MG63 (cell line): Measurements from ENCODE around the gene FAM53B. TPM values are rescaled to one million over a fixed set of nuclear protein-coding genes. Genes with fewer than 3 reads are reported as not detected.

ENCODE experiments used
- DNase-seq: peaks from one replicate; pipeline ENCODE4 v3.0.0-alpha.2; 2020
- H3K27me3 ChIP-seq: fragments of 250-450 bp; sonication (Bioruptor Pico); 2 replicates; pipeline ENCODE4 v1.5.1; 2020; ENCODE audit warnings: mild to moderate bottlenecking, moderate library complexity
- H3K36me3 ChIP-seq: fragments of 250-450 bp; sonication (Bioruptor Pico); 2 replicates; pipeline ENCODE4 v1.5.1; 2020; ENCODE audit warnings: mild to moderate bottlenecking, moderate library complexity
- H3K4me3 ChIP-seq: fragments of 250-450 bp; sonication (Bioruptor Pico); 2 replicates; pipeline ENCODE4 v1.5.1; 2020; ENCODE audit warnings: mild to moderate bottlenecking, moderate library complexity
- H3K9me3 ChIP-seq: fragments of 250-450 bp; sonication (Bioruptor Pico); 2 replicates; pipeline ENCODE4 v1.5.1; 2020; ENCODE audit warnings: mild to moderate bottlenecking, moderate library complexity
- total RNA-seq: library from RNA; depleted of rRNA; stranded (reverse); fragments of >200 nt; shearing (Covaris generic); gene quantifications from 2 replicates; pipeline ENCODE4 v1.2.3, GENCODE V29; 2014; ENCODE audit warnings: low replicate concordance

The FAM53B gene
- total RNA-seq, 1 experiment from 2014 or later: 14.4 TPM

- no peak for DNase-seq
- no peaks in the 10 kb centered on the region; the same call in 1 of the 2 replicates for H3K36me3 ChIP-seq
- no peaks in the 10 kb centered on the region for H3K9me3 ChIP-seq
- no peak overlapping the region for H3K4me3 ChIP-seq
- H3K27me3 ChIP-seq: no peaks in the 10 kb centered on the region
Measured at GRCh38 chr10:124721330-124722045, 22.7 kb downstream of the FAM53B start.

GRCh38 chr10:124719213-124719851 is 24.8 kb downstream of the FAM53B start:
- no peaks in the 10 kb centered on the region for H3K9me3 ChIP-seq
- H3K4me3 ChIP-seq: no peak overlapping the region
- no peaks in the 10 kb centered on the region for H3K27me3 ChIP-seq
- DNase-seq: peak; percentile 23
- no peaks in the 10 kb centered on the region; the same call in 1 of the 2 replicates for H3K36me3 ChIP-seq

DNA sequence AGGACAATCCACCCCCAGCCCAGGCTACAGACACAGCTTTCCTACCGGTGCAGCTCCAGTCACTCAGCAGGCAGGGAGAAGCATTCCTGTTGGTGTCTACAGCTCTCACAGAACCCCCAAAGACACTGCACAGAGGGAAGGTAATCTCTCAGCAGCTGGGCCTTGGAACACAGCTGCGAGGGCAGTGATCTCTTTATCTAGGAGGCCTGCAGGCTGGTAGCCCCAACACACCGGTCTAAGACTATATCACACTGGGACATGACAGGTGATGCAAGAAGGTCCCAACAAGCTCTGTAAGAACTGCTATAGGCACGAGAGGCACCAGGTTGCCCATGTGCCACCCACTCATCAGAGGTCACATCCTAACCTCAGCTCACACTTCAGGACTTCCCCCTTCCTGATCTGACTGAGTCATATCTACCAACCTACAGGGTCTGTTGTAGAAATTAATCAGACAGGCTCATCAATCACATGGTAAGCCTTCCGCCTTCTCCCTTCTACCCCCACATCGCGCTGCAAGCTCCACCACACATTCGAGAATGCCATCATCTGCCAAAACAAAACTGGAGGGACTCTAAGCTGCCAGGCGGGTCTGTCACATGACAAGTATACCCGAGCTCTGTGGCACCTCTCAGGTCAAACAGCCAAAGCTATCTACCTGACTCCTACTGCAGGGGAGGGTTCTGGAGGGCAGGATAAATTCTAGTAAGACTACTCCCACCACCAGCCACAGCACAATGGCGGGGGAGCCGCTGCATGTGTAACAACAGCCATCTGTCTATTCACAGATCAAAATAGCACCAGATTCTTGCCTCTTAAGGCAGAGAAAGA is 26.1 kb downstream of the FAM53B start:
- Histone ChIP-seq H3K36me3 (no peaks in the 10 kb centered on the region), H3K4me3 (no peak overlapping the region), H3K9me3 (no peaks in the 10 kb centered on the region), H3K27me3 (no peaks in the 10 kb centered on the region)
- DNase-seq: no peak

DNA sequence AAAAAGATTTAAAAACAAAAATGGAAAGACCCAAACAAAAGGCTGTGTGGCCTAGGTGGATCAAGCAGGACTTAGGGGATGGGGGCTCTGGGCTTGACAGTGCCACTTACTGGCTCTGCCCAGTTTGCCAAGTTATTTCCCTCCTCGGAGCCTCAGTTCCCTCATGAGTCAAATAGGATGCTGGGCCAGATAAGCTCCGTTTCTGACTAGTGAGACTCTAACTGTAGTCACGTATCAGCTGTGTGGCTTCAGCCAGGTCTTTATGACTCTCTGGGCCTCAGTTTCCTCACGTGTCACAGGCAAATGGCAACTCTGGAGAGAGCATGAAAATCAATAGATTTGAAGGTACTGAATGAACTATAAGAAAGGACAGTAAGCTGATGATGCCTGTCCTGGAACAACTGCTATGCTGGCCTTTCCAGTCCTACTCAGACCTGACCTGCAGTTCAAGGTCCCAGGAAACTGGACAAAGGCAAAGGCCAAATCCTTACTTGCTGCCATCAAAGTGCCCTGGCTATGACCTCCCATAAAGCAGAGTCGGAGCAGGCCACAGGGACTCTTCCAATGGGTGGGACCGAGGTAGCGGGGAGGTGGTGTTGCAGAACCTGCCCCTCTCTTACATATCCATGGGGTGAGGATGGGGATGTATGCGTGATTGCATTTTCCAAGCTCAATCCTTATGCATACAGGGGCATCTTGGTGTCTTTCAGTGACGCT is 27.0 kb downstream of the FAM53B start:
- no peaks in the 10 kb centered on the region for H3K27me3 ChIP-seq
- H3K4me3 ChIP-seq: no peak overlapping the region
- no peak for DNase-seq
- no peaks in the 10 kb centered on the region for H3K9me3 ChIP-seq
- H3K36me3 ChIP-seq: no peaks in the 10 kb centered on the region

DNA sequence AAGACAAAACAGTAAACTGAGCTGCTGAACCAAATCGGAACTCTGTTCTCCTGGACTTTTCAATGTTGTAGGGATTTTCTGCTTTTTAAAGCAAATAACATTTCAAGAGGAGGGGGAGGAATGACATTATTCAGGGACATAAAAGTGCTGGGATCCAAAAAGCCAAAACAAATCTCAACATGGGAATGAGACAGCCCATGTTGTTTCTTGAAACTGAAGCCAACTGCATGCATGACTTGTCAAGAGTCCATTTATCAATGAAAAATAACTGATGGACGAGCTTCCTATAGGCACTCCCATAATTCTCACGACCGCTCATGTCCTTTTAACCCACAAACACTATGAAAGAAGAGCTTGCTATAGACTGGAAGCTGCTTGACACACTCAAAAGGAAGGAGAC is 27.8 kb downstream of the FAM53B start:
- Histone ChIP-seq H3K4me3 (no peak overlapping the region), H3K36me3 (no peaks in the 10 kb centered on the region), H3K27me3 (no peaks in the 10 kb centered on the region), H3K9me3 (no peaks in the 10 kb centered on the region)
- no peak for DNase-seq

DNA sequence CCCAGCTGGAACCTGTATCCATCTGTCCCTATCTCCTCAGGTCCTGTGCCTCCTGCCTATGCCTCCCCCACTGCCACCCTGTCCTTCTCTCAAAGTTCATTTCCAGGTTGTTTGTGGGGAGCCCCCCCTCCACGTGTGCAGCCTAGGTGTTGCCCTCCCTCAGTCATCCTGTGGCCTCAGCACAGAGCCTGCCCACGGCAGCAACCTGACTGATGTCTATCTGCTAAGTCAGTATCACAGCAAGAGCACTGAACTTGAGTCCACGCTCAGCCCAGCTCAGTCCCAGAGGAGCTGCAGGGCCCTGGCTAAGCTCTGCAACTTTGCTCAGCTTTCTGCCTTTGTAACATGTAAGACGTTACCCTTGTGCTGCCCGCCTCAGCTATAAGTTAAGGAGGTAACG is 28.7 kb downstream of the FAM53B start:
- Histone ChIP-seq H3K36me3 (no peaks in the 10 kb centered on the region), H3K27me3 (no peaks in the 10 kb centered on the region), H3K4me3 (no peak overlapping the region), H3K9me3 (no peaks in the 10 kb centered on the region)
- no peak for DNase-seq

DNA sequence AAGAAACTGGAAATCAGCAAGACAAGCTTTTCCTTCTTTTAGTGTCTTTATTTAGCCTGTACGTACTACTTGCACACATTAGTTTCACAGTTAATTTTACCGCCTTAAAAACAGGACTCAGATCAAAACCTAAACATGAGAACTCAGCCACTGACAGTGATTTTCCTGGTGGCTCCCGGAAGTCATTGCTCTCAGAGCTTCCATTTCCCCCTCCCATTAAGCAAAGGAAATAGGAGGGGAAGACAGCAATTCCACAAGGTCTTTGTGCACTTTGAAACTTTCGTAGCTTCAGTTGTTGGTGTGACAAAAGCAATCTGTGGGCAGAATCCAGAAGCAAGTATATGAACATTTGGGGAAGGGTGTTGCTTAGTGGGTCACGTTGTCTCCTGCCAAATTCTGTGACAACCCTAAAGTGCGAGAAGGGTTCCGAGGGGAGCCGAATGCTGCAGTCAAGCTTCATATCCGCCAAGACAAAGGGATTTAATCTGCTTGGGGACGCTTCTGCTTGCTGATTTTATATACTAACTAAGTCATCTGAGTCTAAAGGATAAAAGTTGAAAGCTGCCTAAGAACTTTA is 30.4 kb downstream of the FAM53B start:
- Histone ChIP-seq H3K27me3 (no peaks in the 10 kb centered on the region), H3K4me3 (no peak overlapping the region), H3K9me3 (no peaks in the 10 kb centered on the region), H3K36me3 (no peaks in the 10 kb centered on the region)
- no peak for DNase-seq

DNA sequence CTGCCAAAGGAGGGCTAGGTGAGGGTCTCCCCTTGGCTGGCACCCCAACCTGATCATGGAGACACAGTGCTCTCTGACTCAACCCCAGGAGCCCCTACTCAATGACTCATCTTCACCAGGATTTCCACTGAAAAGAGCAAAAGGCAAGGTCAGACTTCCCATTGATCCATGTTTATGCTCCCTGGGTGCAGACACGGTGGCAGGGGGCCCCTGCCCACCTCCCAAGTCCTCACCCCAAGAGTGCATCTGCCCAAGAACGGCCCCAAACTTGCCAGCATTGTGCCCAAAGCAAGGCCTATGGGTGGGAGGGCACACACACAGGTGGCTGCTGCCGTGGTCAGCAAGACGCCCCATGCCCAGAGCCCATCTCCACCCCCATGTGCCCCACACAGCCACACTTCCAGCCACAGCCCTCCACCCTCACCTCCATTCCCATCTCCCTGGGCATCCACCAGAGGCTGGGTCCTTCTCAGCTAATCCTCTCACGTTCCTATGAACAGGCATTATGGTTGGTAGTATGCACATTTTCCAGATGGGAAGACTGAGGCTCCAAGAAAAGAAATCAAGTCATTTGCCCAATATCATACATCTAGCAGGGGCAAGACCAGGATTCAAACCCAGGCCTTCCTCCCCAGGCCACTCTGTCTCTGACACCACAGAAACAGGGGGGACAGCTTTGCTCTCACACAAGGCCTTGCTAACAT is 31.3 kb downstream of the FAM53B start:
- DNase-seq: no peak
- no peaks in the 10 kb centered on the region for H3K27me3 ChIP-seq
- H3K36me3 ChIP-seq: no peaks in the 10 kb centered on the region
- H3K4me3 ChIP-seq: no peak overlapping the region
- H3K9me3 ChIP-seq: no peaks in the 10 kb centered on the region

DNA sequence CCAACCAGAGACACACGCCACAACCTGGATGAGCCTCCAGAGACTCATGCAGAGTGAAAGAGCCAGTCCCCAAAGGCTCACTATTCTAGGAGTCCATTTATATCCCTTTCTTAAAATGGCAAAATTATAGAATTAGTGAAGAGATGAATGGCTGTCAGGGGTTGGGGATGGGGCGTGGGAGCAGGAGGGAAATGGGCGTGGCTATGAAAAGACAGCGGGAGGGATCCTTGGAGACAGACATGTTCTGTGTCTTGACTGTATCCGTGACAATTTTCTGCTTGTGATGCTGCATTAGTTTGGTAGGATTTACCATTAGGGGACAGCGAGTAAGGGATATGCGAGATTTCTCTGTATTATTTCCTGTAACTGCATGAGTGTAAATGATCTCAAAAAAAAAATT is 33.0 kb downstream of the FAM53B start:
- no peaks in the 10 kb centered on the region for H3K9me3 ChIP-seq
- H3K36me3 ChIP-seq: peaks cover 4% of the 10 kb centered on the region
- no peak for DNase-seq
- no peak overlapping the region for H3K4me3 ChIP-seq
- H3K27me3 ChIP-seq: no peaks in the 10 kb centered on the region

- DNase-seq: no peak
- Histone ChIP-seq H3K4me3 (no peak overlapping the region), H3K9me3 (no peaks in the 10 kb centered on the region), H3K36me3 (peaks cover 7% of the 10 kb centered on the region), H3K27me3 (no peaks in the 10 kb centered on the region)
Measured at GRCh38 chr10:124710266-124710881, 33.8 kb downstream of the FAM53B start.

- no peak for DNase-seq
- no peaks in the 10 kb centered on the region for H3K27me3 ChIP-seq
- peaks cover 7% of the 10 kb centered on the region for H3K36me3 ChIP-seq
- H3K4me3 ChIP-seq: no peak overlapping the region
- no peaks in the 10 kb centered on the region for H3K9me3 ChIP-seq
Measured at GRCh38 chr10:124709861-124710260, 34.3 kb downstream of the FAM53B start.

- Histone ChIP-seq H3K36me3 (peaks cover 11% of the 10 kb centered on the region), H3K27me3 (no peaks in the 10 kb centered on the region)
Measured at GRCh38 chr10:124708922-124709520, 35.2 kb downstream of the FAM53B start.

DNA sequence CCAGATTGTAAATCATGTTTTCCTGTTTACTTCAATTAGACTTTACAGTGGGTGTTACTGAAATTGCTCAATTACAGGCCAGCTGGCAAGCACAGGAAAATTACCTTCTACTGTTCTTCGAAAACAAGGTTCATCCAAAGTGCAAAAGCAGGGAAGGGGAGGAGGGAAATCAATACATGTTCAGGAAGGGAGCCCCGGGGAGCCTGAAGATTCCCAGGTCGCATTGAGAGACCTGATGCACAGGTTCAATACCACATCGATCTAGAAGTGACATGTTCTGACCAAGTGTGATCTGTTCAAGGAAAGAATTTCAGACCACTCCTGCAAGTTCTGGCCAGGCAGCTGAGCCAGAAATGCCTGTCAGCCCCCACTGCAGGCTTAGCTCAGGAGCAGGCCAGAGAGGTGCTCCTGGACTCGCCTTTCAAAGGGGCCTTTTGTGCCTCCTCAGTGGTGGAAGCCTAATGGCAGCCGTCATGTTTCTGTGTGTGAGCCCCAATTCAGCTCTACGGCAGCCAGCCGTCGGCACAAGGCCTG is 35.9 kb downstream of the FAM53B start:
- no peaks in the 10 kb centered on the region for H3K27me3 ChIP-seq
- no peak for DNase-seq
- no peak overlapping the region for H3K4me3 ChIP-seq
- peaks cover 12% of the 10 kb centered on the region for H3K36me3 ChIP-seq
- H3K9me3 ChIP-seq: no peaks in the 10 kb centered on the region

More at GRCh38 chr10:124708922-124709520, 35.2 kb downstream of the FAM53B start:
- Histone ChIP-seq H3K4me3 (no peak overlapping the region), H3K9me3 (no peaks in the 10 kb centered on the region)
- no peak for DNase-seq

GRCh38 chr10:124707551-124707950 is 36.6 kb downstream of the FAM53B start:
- Histone ChIP-seq H3K27me3 (no peaks in the 10 kb centered on the region), H3K9me3 (no peaks in the 10 kb centered on the region), H3K4me3 (no peak overlapping the region), H3K36me3 (peaks cover 12% of the 10 kb centered on the region)
- no peak for DNase-seq

GRCh38 chr10:124707144-124707467 is 37.1 kb downstream of the FAM53B start:
- Histone ChIP-seq H3K4me3 (no peak overlapping the region), H3K9me3 (no peaks in the 10 kb centered on the region), H3K27me3 (no peaks in the 10 kb centered on the region), H3K36me3 (peaks cover 14% of the 10 kb centered on the region)
- DNase-seq: no peak
